Lung (tissue), 12 donors: ENCODE results near the gene MFF. TPM values are rescaled to one million over a fixed set of nuclear protein-coding genes. Genes with fewer than 3 reads are reported as not detected.

Experiments used
- ATAC-seq: fragments of 200-7000 bp; cut with Tn5 transposase; one replicate; pipeline ENCODE4 v1.9.1; 2020; ENCODE audit warnings: moderate number of reproducible peaks; ENCODE audit not compliant: insufficient read depth, low FRiP score
- DNase-seq, 3 donors: peaks; one replicate each; pipeline ENCODE4 v3.0.0-alpha.2; 2013 to 2017
- H3K27ac ChIP-seq, 2 donors: one replicate each; pipeline ENCODE4 v1.5.1; 2013; ENCODE audit warnings: mild to moderate bottlenecking in 2 of 2, moderate library complexity in 2 of 2, control low read depth in 1 of 2, inconsistent platforms in 1 of 2, low read depth in 1 of 2, low read length in 1 of 2
- H3K27me3 ChIP-seq, 3 donors: one replicate each; pipeline ENCODE4 v1.5.1; 2013; ENCODE audit warnings: low read length in 2 of 3; ENCODE audit not compliant: control insufficient read depth in 3 of 3, insufficient read depth in 3 of 3
- H3K36me3 ChIP-seq, 4 donors: one replicate each; pipeline ENCODE4 v1.5.1; 2013; ENCODE audit warnings: low read length in 4 of 4, mild to moderate bottlenecking in 1 of 4, moderate library complexity in 1 of 4; ENCODE audit not compliant: control insufficient read depth in 4 of 4, insufficient read depth in 4 of 4
- H3K4me1 ChIP-seq, 5 donors: one replicate each; pipeline ENCODE4 v1.5.1; 2013; ENCODE audit warnings: low read length in 5 of 5, mild to moderate bottlenecking in 2 of 5, moderate library complexity in 1 of 5; ENCODE audit not compliant: control insufficient read depth in 5 of 5, insufficient read depth in 5 of 5
- H3K4me3 ChIP-seq: one replicate; pipeline ENCODE4 v1.5.1; 2013; ENCODE audit warnings: mild to moderate bottlenecking, control low read depth, moderate library complexity
- H3K9ac ChIP-seq, 2 donors: one replicate each; pipeline ENCODE4 v1.5.1; 2013; ENCODE audit warnings: low read length in 2 of 2, control low read depth in 1 of 2; ENCODE audit not compliant: insufficient read depth in 1 of 2
- H3K9me3 ChIP-seq, 4 donors: one replicate each; pipeline ENCODE4 v1.5.1; 2013; ENCODE audit warnings: low read length in 3 of 4, mild to moderate bottlenecking in 1 of 4, moderate library complexity in 1 of 4; ENCODE audit not compliant: control insufficient read depth in 4 of 4, insufficient read depth in 3 of 4
- WGBS, 2 donors: extraction: QIAGEN DNeasy Blood & Tissue Kit; methylation state at CpG; one replicate each; pipeline ENCODE4 v1.1.7; 2013; 5-methylcytosine and 5-hydroxymethylcytosine counted together
- polyA plus RNA-seq, 2 donors: library from polyadenylated mRNA; stranded (reverse); fragments of 200-250 nt; gene quantifications; one replicate each; pipeline ENCODE4 v1.2.1, GENCODE V29; 2013
- total RNA-seq, 2 donors: library from RNA; depleted of rRNA in 1 of 2; stranded (reverse); fragments of >200 nt in 1 of 2; gene quantifications; one replicate each; pipeline ENCODE4 v1.2.1, GENCODE V29; 2014 to 2021
- TF ChIP-seq, protein P1 (sequence below): IDR thresholded peaks from 2 replicates; pipeline ENCODE4 v1.5.1; 2012; ENCODE audit warnings: mild to moderate bottlenecking; ENCODE audit errors: control extremely low read depth, extremely low read depth
- donor health status: control.
- donor health status: control.
- donor health status: Bipolar disorder and iron deficiency.
- donor health status: healthy.
- donor health status: DM: yes; HTN: yes; CAD: no.

Gene MFF
- total and polyA plus RNA-seq, 4 donors, result 47.0 to 90.6 (median 67.6) TPM

DNA sequence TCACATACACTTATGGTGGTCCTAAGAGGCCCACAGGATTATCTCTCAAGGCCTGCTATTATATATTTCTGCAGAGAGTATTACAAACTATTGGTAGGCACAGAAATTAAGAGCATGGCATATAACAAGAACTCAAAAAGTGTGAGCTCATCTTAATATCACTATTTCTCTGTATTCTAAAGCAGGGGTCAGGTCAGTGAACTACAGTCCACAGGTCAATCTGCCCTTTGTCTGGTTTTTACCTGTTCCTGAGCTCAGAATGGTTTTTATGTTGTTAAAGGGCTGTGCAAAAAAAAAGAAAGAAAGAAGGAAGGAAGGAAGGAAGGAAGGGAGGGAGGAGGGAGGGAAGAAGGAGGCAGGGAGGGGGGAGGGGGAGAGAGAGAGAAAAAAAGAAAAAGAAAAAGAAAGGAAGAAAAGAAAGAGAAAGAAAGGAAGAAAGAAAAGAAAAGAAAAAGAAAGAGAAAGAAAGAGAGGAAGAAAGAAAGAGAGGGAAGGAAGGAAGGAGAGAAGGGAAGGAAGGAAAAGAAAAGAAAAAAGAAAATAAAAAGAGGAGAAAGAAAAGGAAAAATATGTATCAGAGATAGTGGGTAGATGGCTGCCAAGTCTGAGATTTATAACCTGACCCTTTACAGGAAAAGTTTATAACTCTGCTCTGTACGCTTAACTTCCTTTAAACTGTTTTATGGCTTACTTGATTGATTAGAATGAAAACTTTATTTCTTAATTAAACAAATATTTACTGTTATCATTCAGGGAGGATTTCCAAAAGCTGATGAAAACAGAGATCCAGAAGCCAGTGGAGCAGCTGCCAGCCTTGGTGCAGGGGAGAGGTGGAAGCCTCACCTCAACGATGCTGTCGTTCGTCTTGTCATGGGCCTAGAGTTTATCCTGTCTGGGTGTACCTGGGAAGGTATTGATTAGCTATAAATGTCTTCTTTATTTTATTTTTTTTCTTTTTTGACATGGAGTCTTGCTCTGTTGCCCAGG lies 73.9 kb downstream of the MFF start:
- no peak overlapping the region for H3K27ac ChIP-seq
- ATAC-seq (no peak), DNase-seq (no peak)
- H3K27me3 ChIP-seq, result no peaks in the 10 kb centered on the region
- no peaks in the 10 kb centered on the region for H3K36me3 ChIP-seq
- TF ChIP-seq, protein P1, sequence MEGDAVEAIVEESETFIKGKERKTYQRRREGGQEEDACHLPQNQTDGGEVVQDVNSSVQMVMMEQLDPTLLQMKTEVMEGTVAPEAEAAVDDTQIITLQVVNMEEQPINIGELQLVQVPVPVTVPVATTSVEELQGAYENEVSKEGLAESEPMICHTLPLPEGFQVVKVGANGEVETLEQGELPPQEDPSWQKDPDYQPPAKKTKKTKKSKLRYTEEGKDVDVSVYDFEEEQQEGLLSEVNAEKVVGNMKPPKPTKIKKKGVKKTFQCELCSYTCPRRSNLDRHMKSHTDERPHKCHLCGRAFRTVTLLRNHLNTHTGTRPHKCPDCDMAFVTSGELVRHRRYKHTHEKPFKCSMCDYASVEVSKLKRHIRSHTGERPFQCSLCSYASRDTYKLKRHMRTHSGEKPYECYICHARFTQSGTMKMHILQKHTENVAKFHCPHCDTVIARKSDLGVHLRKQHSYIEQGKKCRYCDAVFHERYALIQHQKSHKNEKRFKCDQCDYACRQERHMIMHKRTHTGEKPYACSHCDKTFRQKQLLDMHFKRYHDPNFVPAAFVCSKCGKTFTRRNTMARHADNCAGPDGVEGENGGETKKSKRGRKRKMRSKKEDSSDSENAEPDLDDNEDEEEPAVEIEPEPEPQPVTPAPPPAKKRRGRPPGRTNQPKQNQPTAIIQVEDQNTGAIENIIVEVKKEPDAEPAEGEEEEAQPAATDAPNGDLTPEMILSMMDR, result no peak
- WGBS, 2 donors, result 56 to 82% methylated on average over 4 of the region's 4 CpGs
- H3K9ac ChIP-seq, result no peak overlapping the region
- no peaks in the 10 kb centered on the region for H3K4me1 ChIP-seq
- no peaks in the 10 kb centered on the region for H3K9me3 ChIP-seq
- no peak overlapping the region for H3K4me3 ChIP-seq

DNA sequence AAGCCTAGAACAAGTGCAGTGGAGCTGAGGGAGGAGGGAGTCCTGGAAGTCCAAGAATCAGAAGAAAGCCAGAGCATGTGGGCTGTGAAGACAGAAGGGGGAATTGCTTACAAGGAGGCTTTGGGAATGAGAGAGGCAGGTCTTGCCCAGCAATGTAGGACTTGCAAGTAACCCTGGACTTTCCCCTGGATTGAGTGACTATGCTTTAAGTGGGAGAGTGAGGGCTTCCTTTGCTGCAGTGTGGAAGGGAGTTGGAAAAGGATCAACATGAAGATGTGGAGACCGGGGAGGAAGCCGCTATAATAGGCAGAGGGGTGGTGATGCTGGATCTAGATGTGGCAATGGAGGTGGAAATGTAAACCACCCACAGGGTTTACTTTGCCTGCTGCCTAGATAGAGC lies 76.5 kb downstream of the MFF start:
- TF ChIP-seq, protein P1, result no peak
- 31 to 88% methylated on average over 2 of the region's 2 CpGs for WGBS, 2 donors
- no peaks in the 10 kb centered on the region for H3K27me3 ChIP-seq
- no peak overlapping the region for H3K4me3 ChIP-seq
- H3K27ac ChIP-seq, result no peak overlapping the region
- H3K9ac ChIP-seq, result no peak overlapping the region
- no peaks in the 10 kb centered on the region for H3K9me3 ChIP-seq
- ATAC-seq (no peak), DNase-seq (no peak)
- peaks cover 0 to 5% (median 1%) of the 10 kb centered on the region in 5 donors for H3K4me1 ChIP-seq
- H3K36me3 ChIP-seq, result no peaks in the 10 kb centered on the region

DNA sequence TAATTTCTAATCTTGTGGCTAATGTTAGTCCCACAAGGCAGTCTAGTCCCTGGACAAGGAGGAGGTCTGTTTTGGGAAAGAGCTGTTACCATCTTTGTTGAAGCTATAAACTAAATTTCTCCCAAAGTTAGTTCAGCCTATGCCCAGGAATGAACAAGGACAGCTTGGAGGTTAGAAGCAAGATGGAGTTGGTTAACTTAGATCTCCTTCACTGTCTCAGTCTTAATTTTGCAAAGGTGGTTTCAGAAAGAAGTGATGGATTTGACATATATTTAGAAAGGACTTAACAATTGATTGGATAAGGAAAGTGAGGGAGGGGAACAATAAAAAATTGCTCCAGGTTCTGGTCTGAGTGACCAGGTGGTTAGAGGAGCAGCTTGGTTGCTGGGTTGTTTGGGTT lies 77.3 kb downstream of the MFF start:
- no peaks in the 10 kb centered on the region for H3K27me3 ChIP-seq
- no peak for ATAC-seq
- no peak for DNase-seq
- no peaks in the 10 kb centered on the region for H3K9me3 ChIP-seq
- peaks cover 0 to 8% (median 6%) of the 10 kb centered on the region in 5 donors for H3K4me1 ChIP-seq
- TF ChIP-seq, protein P1, result no peak
- H3K27ac ChIP-seq, result no peak overlapping the region
- H3K4me3 ChIP-seq, result no peak overlapping the region
- H3K9ac ChIP-seq, result no peak overlapping the region
- H3K36me3 ChIP-seq, result no peaks in the 10 kb centered on the region
